HL-60/S4 treated with phorbol 12-myristate 13-acetate at 8.2 ng/mL for 4 days and 3 days (cell line): ENCODE results near the gene RSU1.

Source experiments
- in situ Hi-C: fragments of 300-500 bp; cut with MboI; formaldehyde crosslinking; loops from 2 replicates; pipeline ENCODE4 v1.15.0; 2022; ENCODE audit warnings: low sequenced_read_pairs

Gene RSU1

GRCh38 chr10:16822726-16823360, 5.6 kb upstream of the RSU1 start:
- in situ Hi-C loops: no loop called here

GRCh38 chr10:16822027-16822426, 4.8 kb upstream of the RSU1 start:
- in situ Hi-C loops: no loop called here

- in situ Hi-C loops: no loop called here
Measured at GRCh38 chr10:16820421-16820820, 3.2 kb upstream of the RSU1 start.

DNA sequence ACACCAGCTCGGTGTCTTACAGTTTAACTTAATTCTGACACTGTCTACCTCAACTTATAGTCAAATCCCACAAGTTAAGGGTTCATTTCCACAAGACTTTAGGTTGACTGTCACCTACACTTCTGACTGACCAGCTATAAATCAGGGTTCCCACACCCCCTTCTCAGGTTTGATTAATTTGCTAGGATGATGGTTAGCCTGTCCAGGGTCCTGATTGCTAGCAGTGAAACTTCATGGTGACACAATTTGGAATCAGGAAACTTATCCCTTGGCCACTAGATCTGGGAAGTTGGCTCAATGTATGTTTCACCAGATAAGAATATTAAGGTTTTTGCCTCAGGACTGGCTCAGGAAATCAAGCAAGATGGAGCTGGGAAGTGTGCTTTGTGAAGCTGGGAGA, 2.8 kb upstream of the RSU1 start:
- in situ Hi-C loops: no loop called here

- in situ Hi-C loops: no loop called here
Measured at GRCh38 chr10:16819436-16819835, 2.2 kb upstream of the RSU1 start.

DNA sequence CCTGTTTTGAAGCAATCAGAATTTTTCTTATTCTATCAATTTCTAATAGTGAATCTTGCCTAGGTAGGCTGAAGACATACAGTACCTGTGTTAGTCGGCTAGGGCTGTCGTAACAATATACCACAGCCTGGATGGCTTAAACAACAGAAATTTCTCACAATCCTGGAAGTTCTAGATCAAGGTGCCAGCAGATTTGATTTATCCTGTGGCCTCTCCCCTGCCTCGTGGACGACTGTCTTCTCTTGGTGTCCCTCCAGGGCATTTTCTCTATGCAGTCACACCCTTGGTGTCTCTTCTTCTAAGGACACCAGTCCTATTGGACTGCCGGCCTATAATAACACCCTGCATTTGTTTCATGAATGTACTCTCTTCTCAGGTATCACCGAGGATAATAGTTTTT, 1.8 kb upstream of the RSU1 start:
- in situ Hi-C loops: no loop called here

GRCh38 chr10:16816830-16817124, 447 bp downstream of the RSU1 start:
- in situ Hi-C loops: no loop called here

GRCh38 chr10:16816171-16816570, 1.1 kb downstream of the RSU1 start:
- in situ Hi-C loops: no loop called here

GRCh38 chr10:16814012-16814411, 3.2 kb downstream of the RSU1 start:
- in situ Hi-C loops: no loop called here

GRCh38 chr10:16812676-16813075, 4.5 kb downstream of the RSU1 start:
- in situ Hi-C loops: no loop called here

GRCh38 chr10:16811765-16812164, 5.5 kb downstream of the RSU1 start:
- in situ Hi-C loops: no loop called here

DNA sequence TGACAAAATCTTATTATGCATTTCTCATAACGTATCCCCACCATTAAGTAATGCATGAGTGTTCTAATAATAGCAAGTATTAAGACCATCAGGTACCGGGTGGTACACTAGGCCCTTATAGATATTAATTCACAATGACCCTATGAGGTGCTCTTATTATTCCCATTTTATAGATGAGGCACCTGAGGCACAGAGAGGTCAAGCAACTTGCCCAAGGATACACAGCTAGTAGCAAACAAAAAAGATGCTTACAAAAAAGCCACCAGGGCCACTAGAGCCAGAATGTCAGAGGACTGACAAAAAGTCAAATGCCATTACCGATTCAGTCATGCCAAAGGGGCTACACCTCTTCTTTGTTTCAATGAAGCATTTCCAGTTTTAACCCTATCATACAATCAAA, 5.9 kb downstream of the RSU1 start:
- in situ Hi-C loops: no loop called here

- in situ Hi-C loops: no loop called here
Measured at GRCh38 chr10:16809074-16809718, 8.0 kb downstream of the RSU1 start.

GRCh38 chr10:16804123-16804522, 13.1 kb downstream of the RSU1 start:
- in situ Hi-C loops: no loop called here

DNA sequence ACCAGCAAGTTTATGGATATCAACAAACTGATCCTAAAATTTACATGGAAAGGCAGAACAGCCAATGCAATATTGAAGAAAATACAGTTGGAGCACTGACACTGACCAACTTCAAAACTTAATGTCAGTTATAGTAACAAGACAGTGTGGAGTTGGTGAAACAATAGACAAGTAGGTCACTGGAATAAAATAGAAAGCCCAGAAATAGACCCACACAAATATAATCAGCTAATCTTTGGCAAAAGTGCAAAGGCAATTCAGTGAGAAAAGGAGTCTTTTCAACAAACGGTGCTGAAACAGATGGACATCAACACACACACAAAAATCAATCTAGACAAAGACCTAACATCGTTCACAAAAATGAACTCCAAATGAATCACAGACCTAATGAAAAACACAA, 13.8 kb downstream of the RSU1 start:
- in situ Hi-C loops: no loop called here

- in situ Hi-C loops: loop anchor here (25.0 kb wide), 2 partner anchors 687 to 912 kb away; no protein-coding TSS in a partner anchor
Measured at GRCh38 chr10:16799621-16800020, 17.6 kb downstream of the RSU1 start.

DNA sequence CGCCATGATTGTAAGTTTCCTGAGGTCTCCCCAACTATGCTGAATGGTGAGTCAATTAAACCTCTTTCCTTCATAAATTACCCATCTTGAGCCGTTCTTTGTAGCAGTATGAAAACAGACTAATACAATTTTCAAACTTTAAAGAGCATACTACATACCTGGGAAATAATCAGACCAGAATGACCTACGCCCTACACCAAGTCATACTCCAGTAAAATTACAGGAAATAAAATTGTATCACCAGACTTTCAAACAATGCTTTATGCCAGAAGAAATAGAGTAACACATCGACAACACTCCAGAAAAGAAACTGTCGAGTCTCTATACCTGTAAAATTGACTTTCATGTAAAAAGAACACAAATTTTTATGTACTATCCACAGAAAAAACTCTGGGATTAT, 18.7 kb downstream of the RSU1 start:
- in situ Hi-C loops: loop anchor here (25.0 kb wide), 2 partner anchors 686 to 911 kb away; no protein-coding TSS in a partner anchor

- in situ Hi-C loops: loop anchor here (25.0 kb wide), 2 partner anchors 683 to 908 kb away; no protein-coding TSS in a partner anchor
Measured at GRCh38 chr10:16795410-16796073, 21.7 kb downstream of the RSU1 start.

DNA sequence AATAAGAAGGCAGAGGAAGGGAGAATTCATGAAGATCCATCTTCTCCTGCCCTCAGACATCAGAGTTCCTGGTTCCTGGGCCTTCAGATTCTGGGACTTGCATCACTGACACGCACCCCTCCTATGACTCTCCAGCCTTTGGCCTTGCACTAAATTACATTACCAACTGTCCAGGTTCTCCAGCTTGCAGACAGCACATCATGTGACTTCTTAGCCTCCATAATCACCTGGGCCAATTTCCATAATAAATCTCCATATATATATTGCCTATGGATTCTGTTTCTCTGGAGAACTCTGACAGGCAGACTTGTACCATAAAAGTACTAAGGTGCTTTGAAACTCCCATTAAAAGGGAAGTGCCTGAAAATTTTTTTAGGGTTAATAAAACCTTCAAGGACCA, 23.2 kb downstream of the RSU1 start:
- in situ Hi-C loops: loop anchor here (25.0 kb wide), 2 partner anchors 682 to 907 kb away; no protein-coding TSS in a partner anchor

DNA sequence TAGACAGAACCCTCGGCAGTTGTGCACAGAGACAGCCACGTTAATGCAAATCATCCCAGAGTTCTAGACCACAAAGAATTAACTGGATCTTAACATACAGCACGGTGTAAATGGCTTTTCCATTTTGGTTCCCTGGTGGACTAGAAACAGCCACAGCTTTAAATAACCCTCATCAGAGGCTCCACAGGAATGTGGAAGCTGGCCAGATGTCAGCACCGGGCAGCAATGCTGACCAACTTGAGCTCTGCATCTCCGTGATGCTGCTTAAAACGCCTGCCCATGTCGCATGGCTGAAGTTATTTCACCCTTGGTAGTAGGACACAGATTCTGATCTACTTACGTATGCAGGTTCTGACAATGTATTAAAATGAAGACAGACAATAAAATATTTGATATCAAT, 24.5 kb downstream of the RSU1 start:
- in situ Hi-C loops: loop anchor here (25.0 kb wide), 2 partner anchors 680 to 905 kb away; no protein-coding TSS in a partner anchor

- in situ Hi-C loops: loop anchor here (25.0 kb wide), 2 partner anchors 677 to 902 kb away; no protein-coding TSS in a partner anchor
Measured at GRCh38 chr10:16789765-16790164, 27.5 kb downstream of the RSU1 start.

- in situ Hi-C loops: loop anchor here (25.0 kb wide), 2 partner anchors 677 to 902 kb away; no protein-coding TSS in a partner anchor
Measured at GRCh38 chr10:16789261-16789660, 28.0 kb downstream of the RSU1 start.
